ENCODE measurements around the gene HTRA2. TPM values are rescaled to one million over a fixed set of nuclear protein-coding genes. Genes with fewer than 3 reads are reported as not detected.

Gene HTRA2
- total RNA-seq, 1 donor from 2014 or later, result 18.1 TPM

- DNase-seq, result no peak
These were observed 29.2 kb upstream of the HTRA2 start for GRCh38 chr2:74500578-74500946.

DNA sequence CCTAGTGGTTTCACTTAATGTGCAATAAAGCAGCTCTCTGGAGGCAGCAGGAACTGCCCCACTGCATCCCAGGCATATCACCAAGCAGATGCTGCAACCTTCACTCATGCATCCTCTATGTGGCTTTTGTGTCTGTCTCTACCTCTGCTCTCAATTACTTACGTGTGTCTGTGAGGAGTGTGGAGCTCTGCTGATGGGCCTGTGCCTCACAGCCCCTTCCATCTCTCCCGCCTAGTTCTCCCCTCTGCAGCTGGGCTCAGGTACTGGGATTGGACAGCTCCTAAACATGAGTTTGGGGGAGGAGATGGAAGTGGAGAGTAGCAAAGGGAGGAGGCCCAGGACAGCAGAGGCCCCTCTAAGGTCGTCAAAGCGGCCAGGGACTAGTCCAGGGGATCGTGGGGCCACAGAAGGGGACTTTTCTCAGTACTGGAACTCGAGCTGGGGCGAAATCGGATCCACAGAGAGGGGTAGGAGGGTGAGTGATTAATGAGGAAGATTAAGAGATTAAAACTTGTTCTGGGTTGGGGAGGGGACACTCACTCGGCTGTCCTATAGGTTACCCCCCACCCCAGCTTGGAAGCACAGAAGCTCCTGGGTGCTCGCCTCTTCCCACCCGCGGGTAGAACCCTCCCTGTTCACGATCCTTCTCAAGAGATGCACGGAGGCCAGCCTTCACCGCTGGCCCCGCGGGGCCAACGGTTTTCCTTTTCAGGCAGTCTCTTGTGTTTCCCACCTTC, 28.2 kb upstream of the HTRA2 start:
- DNase-seq, result no peak

DNA sequence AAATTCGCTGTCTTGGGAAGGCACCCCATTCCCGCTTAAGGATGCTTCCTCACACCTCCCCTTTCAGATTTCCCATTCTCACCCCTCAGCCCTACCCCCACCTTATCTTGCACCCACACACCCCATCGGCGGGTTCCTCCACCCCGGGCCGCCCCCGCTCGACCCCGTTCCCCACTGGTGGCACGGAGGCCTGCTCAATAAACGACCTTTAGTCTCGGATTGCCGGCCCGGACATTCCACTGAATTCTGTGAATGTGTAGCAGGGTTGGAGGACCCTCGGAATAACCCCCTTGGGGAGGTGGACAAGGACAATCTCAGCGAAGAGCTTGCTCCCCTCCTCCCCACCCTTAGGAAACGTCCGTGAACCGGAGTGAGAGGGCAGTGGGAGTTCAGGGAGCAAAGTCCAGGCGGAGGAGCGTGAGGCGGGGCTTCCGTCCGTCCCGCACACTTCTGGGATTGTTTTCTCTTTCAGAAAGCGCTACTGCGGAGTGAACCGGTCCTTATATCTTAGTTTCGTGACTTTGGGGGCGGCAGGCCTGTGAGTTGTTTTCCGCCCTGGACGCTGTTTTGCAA, 27.5 kb upstream of the HTRA2 start:
- no peak for DNase-seq

DNA sequence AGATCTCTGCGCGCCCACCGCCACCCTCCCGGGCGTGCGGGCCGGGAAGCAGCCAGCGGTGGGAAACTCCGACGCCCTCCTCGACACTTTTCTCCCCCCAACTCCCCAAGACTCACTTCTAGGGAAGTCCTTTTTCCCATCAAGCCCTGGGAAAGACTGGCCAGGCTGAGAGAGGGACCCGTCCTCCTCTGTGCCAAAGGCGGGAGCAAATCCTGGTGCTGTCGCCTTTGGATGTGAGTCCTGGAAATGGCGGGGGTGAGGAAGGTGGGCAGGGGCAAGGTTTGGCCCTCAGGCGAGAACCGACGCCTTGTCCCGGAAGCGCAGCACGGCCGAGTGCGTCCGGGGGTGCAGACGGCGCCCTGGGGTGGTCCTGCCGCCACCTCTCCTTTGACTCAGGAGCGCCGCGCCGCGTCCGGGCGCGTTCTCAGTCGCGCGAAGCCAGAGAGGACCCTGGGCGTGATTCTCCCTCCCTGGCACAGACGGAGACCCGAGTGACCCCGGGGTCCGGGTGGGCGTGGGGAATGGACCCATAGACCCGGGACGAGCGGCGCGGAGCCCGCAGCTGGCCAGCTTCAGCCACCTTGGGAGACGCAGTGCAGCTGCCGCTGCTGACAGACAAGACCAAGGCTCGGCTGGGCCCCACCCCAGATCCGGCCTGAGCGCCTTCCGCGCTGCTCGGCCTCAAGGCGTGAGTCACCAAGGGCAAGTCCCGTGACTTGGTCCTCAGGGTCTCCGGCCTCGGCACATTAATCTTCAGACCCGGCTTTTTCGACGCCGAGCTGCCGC, 26.8 kb upstream of the HTRA2 start:
- peak; percentile 21 for DNase-seq

GRCh38 chr2:74503506-74504475, 25.9 kb upstream of the HTRA2 start:
- DNase-seq, result no peak

GRCh38 chr2:74504591-74504990, 25.1 kb upstream of the HTRA2 start:
- DNase-seq, result no peak

DNA sequence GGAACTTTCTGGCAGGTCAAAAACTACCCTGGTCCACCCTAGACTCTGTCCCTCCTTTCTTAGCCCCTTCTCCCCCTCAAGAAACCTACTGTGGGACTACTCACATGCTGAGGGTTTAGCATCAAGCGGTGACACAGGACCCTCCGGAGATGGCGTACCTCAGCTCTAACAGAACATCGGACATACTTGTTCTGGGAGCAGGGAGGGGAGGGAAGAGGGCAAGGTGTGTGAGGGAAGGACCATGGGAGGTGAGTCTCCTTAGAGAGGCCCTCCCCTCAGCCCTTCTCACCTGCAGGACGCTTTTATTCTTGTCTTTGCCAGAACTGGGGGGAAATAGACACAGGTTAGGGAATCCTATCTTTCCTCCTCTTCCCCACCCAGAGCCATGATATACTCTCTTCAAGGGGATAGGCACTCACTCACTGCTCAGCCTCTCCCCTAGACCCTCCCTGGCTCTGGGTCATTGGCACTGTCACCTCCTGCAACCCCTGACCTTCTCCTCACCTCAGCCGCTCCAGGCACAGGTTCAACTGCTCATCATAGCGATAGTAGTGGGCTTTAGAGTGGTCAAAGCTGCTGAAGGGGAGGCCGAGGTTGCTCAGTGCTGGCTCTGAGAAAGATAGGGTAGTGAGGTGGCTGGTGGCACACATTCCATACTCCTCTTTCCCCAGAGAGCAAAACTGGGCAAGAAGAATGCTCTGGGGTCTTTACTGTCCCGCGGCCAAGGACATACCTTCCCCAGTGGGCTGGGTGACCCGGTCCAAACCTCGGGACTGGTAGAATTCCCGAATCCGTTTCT, 24.1 kb upstream of the HTRA2 start:
- DNase-seq, result no peak

GRCh38 chr2:74507145-74507925, 22.4 kb upstream of the HTRA2 start, which contains the start of gene PCGF1:
PCGF1 (minus strand) TSS chr2:74507695; CDS start chr2:74507668, 27 bp downstream.
- DNase-seq, result peak; percentile 98

DNA sequence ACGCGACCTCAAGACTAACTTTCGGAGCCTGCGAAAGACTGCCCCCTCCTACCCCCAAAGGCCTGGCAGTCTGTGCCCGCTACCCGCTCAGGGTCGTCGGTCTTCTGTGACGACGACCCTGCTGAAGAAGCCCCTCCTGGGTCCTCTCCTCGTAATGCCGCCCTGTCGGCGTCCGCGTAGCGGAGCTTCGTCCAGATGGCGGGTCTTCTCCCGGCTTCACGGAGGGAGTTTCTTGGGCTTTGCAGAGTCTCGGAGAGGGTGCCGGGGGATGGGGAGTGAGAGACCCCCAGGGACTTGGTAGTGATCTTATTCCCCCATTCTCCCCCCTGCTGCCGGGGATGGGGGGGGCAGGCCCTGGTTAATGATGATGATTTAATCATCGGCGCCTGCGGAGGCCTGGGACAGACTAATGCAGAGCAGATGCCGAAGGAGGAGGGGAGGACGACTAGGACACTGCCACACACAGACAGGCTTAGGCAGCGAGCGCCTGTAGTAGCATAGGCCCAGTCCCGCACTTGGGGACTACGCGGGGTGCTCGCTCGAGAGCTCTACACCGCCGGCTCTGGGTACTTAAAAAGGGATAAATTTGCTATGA, 21.7 kb upstream of the HTRA2 start:
- DNase-seq, result peak; percentile 80

GRCh38 chr2:74510272-74510671, 19.5 kb upstream of the HTRA2 start:
- DNase-seq, result no peak

- no peak for DNase-seq
These were observed 18.4 kb upstream of the HTRA2 start for GRCh38 chr2:74511104-74511989.

DNA sequence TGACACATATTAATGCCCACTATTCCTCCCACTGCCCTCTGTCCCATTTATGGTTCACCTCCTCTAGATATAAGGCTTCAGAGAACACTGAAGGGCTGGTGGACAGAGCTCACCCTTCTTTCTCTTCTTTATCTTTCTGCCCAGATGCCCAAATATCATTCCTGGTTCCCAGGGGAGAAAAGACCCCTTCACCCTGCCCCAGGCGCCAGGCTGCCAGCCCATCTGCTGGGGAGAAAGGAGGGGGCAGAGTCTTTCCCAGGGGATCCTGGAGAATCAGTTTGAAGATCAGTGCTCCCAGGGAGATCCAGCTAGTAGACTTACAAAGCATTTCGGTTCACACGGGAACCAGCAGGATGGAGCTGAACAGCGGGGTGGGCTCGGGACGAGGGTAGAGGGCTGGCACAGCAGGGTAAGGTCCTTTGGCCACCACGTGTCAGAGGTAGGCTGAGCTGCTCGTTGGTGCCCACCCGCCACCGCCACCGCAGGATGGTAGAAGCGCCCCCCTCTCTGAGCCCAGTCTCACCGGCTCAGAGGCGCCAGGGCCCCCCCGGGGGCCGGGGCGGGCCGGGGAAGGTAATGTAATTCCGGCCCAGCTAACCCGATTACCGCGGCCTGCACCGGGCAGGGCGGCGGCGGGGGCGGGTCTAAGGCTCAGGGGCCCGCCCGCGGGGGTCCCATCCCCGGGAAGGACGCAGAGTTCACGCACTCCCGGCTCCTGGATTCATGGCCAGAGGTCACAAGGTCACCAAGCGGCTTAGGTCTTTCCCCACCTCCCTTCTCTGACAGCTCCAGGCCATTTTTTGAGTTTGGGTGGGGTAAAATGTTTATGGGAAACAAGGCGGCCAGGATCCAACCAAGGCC, 16.8 kb upstream of the HTRA2 start:
- DNase-seq, result no peak

DNA sequence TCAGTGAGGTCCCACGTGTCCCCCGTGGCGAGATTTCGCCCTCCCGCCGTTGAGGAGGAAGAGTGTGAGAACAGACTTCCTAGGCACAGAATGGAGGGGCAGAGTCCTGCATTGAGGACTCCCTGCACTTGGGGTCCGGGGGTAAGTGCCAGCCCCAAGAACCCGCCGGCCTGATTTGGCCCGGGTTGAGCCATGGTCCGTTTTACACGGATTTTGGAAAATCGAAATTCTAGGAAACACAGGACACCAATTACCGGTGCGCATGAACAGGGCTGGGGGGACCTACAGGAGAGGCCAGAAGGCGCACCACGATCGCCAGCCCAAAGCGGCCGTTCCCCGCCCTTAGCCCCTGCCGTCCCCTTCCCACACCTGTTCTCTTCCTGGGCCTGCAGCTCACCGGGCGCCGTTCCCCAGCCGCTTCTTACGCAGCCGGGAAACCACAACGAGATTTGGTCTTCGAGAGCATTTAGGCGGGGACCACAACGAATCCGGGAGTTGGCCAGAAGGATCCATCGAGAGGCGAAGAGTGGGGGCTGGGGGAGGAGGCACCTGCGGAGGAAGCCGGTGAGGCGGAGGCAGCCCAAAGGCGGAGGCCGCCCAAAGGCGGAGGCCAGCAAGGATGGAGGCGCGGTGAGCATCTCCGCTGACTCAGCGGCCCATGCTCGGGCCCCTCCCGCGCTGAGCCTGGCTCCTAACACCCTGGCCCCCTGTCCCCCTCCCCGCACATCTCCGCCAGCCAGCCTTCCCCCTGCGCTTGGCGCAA, 15.9 kb upstream of the HTRA2 start:
- no peak for DNase-seq

GRCh38 chr2:74514368-74515270, 15.1 kb upstream of the HTRA2 start, which contains the start of gene TLX2:
TLX2 (plus strand) TSS chr2:74514450; CDS start chr2:74514807, 357 bp downstream.
- DNase-seq, result no peak

DNA sequence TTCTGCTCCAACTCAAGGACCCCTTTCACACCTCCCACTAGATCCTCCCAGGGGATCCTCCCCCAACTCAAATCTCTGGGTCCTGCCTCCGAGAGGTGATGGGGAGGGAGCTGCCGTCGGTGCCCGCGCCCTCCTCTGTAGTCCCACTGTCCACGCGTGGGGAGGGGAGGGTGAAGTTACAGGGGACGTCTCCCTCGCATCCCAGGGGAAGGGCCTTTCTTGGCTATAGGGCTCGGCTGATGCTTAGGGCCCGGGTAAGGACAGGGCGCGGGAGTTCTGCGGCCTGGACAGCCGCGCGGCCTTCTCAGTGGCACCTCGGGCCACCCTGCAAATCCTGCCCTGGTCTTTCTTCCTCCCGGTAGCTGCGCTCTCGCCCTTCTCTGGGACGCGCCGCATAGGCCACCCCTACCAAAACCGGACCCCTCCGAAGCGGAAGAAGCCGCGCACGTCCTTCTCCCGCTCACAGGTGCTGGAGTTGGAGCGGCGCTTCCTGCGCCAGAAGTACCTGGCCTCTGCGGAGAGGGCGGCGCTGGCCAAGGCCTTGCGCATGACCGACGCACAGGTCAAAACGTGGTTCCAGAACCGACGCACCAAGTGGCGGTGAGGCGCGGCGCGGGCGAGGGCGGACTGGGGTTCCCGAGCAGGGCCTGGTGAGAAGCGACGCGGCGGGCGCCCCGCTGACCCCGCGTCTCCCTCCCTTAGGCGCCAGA, 14.3 kb upstream of the HTRA2 start:
- no peak for DNase-seq

Measured in skin of body (tissue), 2 donors.